ENCODE measurements around the gene ATP9B.

ATP9B gene

GRCh38 chr18:79335833-79336360 is 266.7 kb downstream of the ATP9B start:
- no peak for DNase-seq

GRCh38 chr18:79336556-79337142 is 267.5 kb downstream of the ATP9B start:
- DNase-seq, result no peak

- no peak for DNase-seq
These were observed 268.0 kb downstream of the ATP9B start for GRCh38 chr18:79337184-79337583.

GRCh38 chr18:79337620-79338019 is 268.4 kb downstream of the ATP9B start:
- DNase-seq, result no peak

- no peak for DNase-seq
These were observed 270.1 kb downstream of the ATP9B start for GRCh38 chr18:79339094-79339908.

- no peak for DNase-seq
These were observed 274.5 kb downstream of the ATP9B start for GRCh38 chr18:79343567-79344207.

- DNase-seq, result no peak
These were observed 275.0 kb downstream of the ATP9B start for GRCh38 chr18:79344208-79344581.

- no peak for DNase-seq
These were observed 276.2 kb downstream of the ATP9B start for GRCh38 chr18:79345366-79345765.

GRCh38 chr18:79345981-79346380 is 276.8 kb downstream of the ATP9B start:
- DNase-seq, result no peak

- DNase-seq, result no peak
These were observed 278.9 kb downstream of the ATP9B start for GRCh38 chr18:79348066-79348465.

- DNase-seq, result no peak
These were observed 283.2 kb downstream of the ATP9B start for GRCh38 chr18:79352432-79352831.

- DNase-seq, result no peak
These were observed 284.1 kb downstream of the ATP9B start for GRCh38 chr18:79353267-79353666.

GRCh38 chr18:79354350-79354749 is 285.2 kb downstream of the ATP9B start:
- no peak for DNase-seq

GRCh38 chr18:79355433-79356335 is 286.5 kb downstream of the ATP9B start:
- DNase-seq, result no peak

GRCh38 chr18:79356435-79356834 is 287.2 kb downstream of the ATP9B start:
- no peak for DNase-seq

- no peak for DNase-seq
These were observed 291.7 kb downstream of the ATP9B start for GRCh38 chr18:79360933-79361332.

GRCh38 chr18:79361766-79362522 is 292.8 kb downstream of the ATP9B start:
- DNase-seq, result no peak

- DNase-seq, result no peak
These were observed 296.5 kb downstream of the ATP9B start for GRCh38 chr18:79365701-79366100.

- no peak for DNase-seq
These were observed 297.2 kb downstream of the ATP9B start for GRCh38 chr18:79366177-79367094.

- DNase-seq, result no peak
These were observed 298.3 kb downstream of the ATP9B start for GRCh38 chr18:79367480-79367879.

- no peak for DNase-seq
These were observed 298.8 kb downstream of the ATP9B start for GRCh38 chr18:79367989-79368388.

Data from DMS 273 treated with DMSO at 0.1 percent for 48 hours (cell line).